ENCODE data around the gene PLEKHG3.

DNA sequence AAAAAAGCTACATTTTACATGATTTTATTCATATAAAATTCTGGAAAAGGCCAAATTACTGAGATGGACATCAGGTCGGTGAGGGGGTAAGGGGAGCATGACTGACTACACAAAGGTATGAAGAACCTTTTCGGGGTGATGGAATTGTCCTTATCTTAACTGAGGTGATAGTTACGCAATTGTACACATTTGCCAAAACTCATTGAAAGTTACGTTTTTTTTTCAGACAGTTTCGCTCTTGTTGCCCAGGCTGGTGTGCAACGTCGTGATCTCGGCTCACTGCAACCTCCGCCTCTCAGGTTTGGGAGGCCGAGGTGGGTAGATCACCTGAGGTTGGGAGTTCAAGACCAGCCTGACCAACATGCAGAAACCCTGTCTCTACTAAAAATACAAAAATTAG, 29.4 kb upstream of the PLEKHG3 start:
- TF ChIP-seq POLR2A (IDR thresholded peaks at IDR 0.05) (no peak), EP300 (IDR thresholded peaks at IDR 0.05) (no peak)
